ENCODE measurements around the gene ERLEC1.
"Not testable (repeated sequence)": the region's sequence is repeated elsewhere in the genome, so short reads cannot be mapped to it uniquely, and the experiment has no call there.

ERLEC1 gene

GRCh38 chr2:53841651-53842050, 54.8 kb downstream of the ERLEC1 start:
- DNase-seq, result not testable (repeated sequence)

GRCh38 chr2:53842891-53843290, 56.0 kb downstream of the ERLEC1 start:
- no peak for DNase-seq

- peak; percentile 50 for DNase-seq
These were observed 56.8 kb downstream of the ERLEC1 start for GRCh38 chr2:53843595-53843994.

- no peak for DNase-seq
These were observed 61.2 kb downstream of the ERLEC1 start for GRCh38 chr2:53848062-53848461.

GRCh38 chr2:53851052-53851757, 64.4 kb downstream of the ERLEC1 start:
- DNase-seq, result not testable (repeated sequence)

GRCh38 chr2:53852532-53852931, 65.7 kb downstream of the ERLEC1 start:
- DNase-seq, result no peak

- no peak for DNase-seq
These were observed 67.8 kb downstream of the ERLEC1 start for GRCh38 chr2:53854678-53855077.

GRCh38 chr2:53856272-53856671, 69.4 kb downstream of the ERLEC1 start:
- DNase-seq, result no peak

GRCh38 chr2:53859206-53860181, 72.7 kb downstream of the ERLEC1 start, which contains the start of gene GPR75:
Gene GPR75 (minus strand): TSS chr2:53859967. CDS start chr2:53854756, 5,211 bp downstream.
- DNase-seq, result no peak

- no peak for DNase-seq
These were observed 75.0 kb downstream of the ERLEC1 start for GRCh38 chr2:53861824-53862223.

GRCh38 chr2:53863538-53864227, 76.8 kb downstream of the ERLEC1 start:
- DNase-seq, result no peak

GRCh38 chr2:53865264-53865663, 78.4 kb downstream of the ERLEC1 start:
- no peak for DNase-seq

GRCh38 chr2:53865962-53866361, 79.1 kb downstream of the ERLEC1 start:
- DNase-seq, result no peak

- DNase-seq, result no peak
These were observed 80.3 kb downstream of the ERLEC1 start for GRCh38 chr2:53867169-53867568.

GRCh38 chr2:53867773-53868172, 80.9 kb downstream of the ERLEC1 start:
- no peak for DNase-seq
